Measurements from ENCODE around the gene VSIG4.

GRCh38 chrX:66015900-66016689, 23.8 kb downstream of the VSIG4 start:
- no peak for TF ChIP-seq CTCF (IDR thresholded peaks at IDR 0.05)
- TF ChIP-seq POLR2AphosphoS5 (IDR thresholded peaks at IDR 0.05; ENCODE audit: low read depth, low read length) = no peak
- TF ChIP-seq SMC3 (IDR thresholded peaks at IDR 0.05; ENCODE audit: low read depth, low read length) = no peak

Measured in SK-N-SH (cell line).